Measurements from ENCODE around the gene FSD1. TPM values are rescaled to one million over a fixed set of nuclear protein-coding genes. Genes with fewer than 3 reads are reported as not detected.

Gene FSD1
- total RNA-seq, 2 donors from 2014 or later = 6.4 TPM; not detected in 1

GRCh38 chr19:4278010-4278409 is 26.4 kb upstream of the FSD1 start:
- 37% methylated on average over 4 of the region's 4 CpGs for WGBS
- intact Hi-C loops (cut with DNase I) = no loop called here
- Histone ChIP-seq H3K27me3 (replicated peaks; ENCODE audit: insufficient read depth) (peaks cover 14% of the 10 kb centered on the region), H3K4me3 (no peak overlapping the region), H3K27ac (no peak overlapping the region), H3K9me3 (no peaks in the 10 kb centered on the region), H3K4me1 (replicated peaks) (no peaks in the 10 kb centered on the region), H3K36me3 (no peaks in the 10 kb centered on the region)
- DNase-seq (ENCODE audit: low spot score) = no peak
- TF ChIP-seq POLR2A (IDR thresholded peaks at IDR 0.05) = no peak
- TF ChIP-seq, protein P1, sequence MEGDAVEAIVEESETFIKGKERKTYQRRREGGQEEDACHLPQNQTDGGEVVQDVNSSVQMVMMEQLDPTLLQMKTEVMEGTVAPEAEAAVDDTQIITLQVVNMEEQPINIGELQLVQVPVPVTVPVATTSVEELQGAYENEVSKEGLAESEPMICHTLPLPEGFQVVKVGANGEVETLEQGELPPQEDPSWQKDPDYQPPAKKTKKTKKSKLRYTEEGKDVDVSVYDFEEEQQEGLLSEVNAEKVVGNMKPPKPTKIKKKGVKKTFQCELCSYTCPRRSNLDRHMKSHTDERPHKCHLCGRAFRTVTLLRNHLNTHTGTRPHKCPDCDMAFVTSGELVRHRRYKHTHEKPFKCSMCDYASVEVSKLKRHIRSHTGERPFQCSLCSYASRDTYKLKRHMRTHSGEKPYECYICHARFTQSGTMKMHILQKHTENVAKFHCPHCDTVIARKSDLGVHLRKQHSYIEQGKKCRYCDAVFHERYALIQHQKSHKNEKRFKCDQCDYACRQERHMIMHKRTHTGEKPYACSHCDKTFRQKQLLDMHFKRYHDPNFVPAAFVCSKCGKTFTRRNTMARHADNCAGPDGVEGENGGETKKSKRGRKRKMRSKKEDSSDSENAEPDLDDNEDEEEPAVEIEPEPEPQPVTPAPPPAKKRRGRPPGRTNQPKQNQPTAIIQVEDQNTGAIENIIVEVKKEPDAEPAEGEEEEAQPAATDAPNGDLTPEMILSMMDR (IDR thresholded peaks at IDR 0.05) = no peak
- no peak for TF ChIP-seq POLR2AphosphoS5 (IDR thresholded peaks at IDR 0.05)

DNA sequence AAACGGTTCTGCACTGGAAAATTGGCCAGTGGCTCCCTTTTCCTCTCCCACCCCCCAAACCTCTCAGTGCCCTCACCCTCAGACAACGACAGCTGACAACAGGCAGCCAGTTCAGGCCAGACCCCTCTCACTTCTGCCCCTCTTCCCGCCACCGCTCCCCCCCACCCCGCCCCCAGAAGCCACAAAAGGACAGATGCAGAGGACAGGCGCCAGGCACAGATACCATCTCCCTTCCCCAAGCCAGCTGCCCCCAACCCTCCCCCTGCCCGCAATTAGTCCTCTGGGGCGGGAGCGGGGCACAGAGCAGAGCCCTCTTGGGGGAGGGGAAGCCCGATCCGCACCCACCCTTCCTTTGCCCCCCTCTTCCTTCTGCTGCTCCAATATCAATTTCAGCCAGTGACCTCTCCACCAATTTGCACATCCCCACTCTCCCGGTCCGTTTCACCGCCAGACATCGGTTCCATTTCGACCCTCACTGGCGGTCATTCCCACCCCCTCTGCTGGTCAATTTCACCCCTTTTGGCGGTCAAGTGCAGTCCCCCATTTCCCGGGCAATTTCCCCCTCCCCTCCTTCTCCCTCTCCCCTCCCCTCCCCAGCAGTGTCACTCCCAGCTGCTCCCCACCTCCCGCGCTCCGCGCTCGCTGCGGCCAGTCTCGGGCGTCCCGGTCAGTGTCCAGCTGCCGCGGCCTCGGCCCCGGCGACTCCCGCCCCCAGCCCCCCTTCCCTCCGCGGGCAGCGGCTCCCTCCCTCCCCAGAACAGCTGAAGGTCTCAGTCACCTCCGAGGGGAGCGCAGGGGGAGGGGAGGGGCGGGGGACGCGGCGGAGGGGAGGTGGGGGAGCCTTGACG is 25.8 kb upstream of the FSD1 start, which contains the start of gene SHD:
TSS of gene SHD (plus strand) at position 848 of the 848 bp plus-strand sequence. CDS start 798 bp downstream, outside the sequence.
- H3K4me3 ChIP-seq = peak within 1 kb of the TSS; percentile 13 to 30
- TF ChIP-seq, protein P1 (IDR thresholded peaks at IDR 0.05) = no peak
- TF ChIP-seq POLR2AphosphoS5 (IDR thresholded peaks at IDR 0.05) = no peak

GRCh38 chr19:4279267-4279529 is 25.2 kb upstream of the FSD1 start:
- H3K4me3 ChIP-seq = peak overlapping the region; percentile 13 to 30
- peaks cover 14% of the 10 kb centered on the region for H3K27me3 ChIP-seq (replicated peaks; ENCODE audit: insufficient read depth)
- H3K9me3 ChIP-seq = no peaks in the 10 kb centered on the region
- no peak for TF ChIP-seq POLR2A (IDR thresholded peaks at IDR 0.05)
- TF ChIP-seq, protein P1 (IDR thresholded peaks at IDR 0.05) = no peak
- TF ChIP-seq POLR2AphosphoS5 (IDR thresholded peaks at IDR 0.05) = no peak
- H3K4me1 ChIP-seq (replicated peaks) = no peaks in the 10 kb centered on the region
- WGBS = under 1% methylated on average over 30 of the region's 30 CpGs
- H3K36me3 ChIP-seq = no peaks in the 10 kb centered on the region
- intact Hi-C loops (cut with DNase I) = no loop called here
- DNase-seq (ENCODE audit: low spot score) = no peak
- H3K27ac ChIP-seq = no peak overlapping the region

More for the DNA sequence above, 25.8 kb upstream of the FSD1 start, which contains the start of gene SHD:
- peaks cover 14% of the 10 kb centered on the region for H3K27me3 ChIP-seq (replicated peaks; ENCODE audit: insufficient read depth)
- 4% methylated on average over 42 of the region's 44 CpGs for WGBS
- DNase-seq (ENCODE audit: low spot score) = no peak
- H3K27ac ChIP-seq = no peak within 1 kb of the TSS
- H3K36me3 ChIP-seq = no peaks in the 10 kb centered on the region
- no peaks in the 10 kb centered on the region for H3K9me3 ChIP-seq
- intact Hi-C loops (cut with DNase I) = no loop called here
- H3K4me1 ChIP-seq (replicated peaks) = no peaks in the 10 kb centered on the region

GRCh38 chr19:4279530-4280422 is 24.6 kb upstream of the FSD1 start:
- Histone ChIP-seq H3K4me3 (peak overlapping the region; percentile 13 to 30), H3K9me3 (no peaks in the 10 kb centered on the region), H3K36me3 (no peaks in the 10 kb centered on the region), H3K4me1 (replicated peaks) (no peaks in the 10 kb centered on the region), H3K27me3 (replicated peaks; ENCODE audit: insufficient read depth) (peaks cover 14% of the 10 kb centered on the region), H3K27ac (no peak overlapping the region)
- no peak for DNase-seq (ENCODE audit: low spot score)
- WGBS = 3% methylated on average over 55 of the region's 71 CpGs
- intact Hi-C loops (cut with DNase I) = no loop called here
- TF ChIP-seq, protein P1 (IDR thresholded peaks at IDR 0.05) = no peak
- TF ChIP-seq POLR2A (IDR thresholded peaks at IDR 0.05) (no peak), POLR2AphosphoS5 (IDR thresholded peaks at IDR 0.05) (no peak)

Measured in prostate gland (tissue), 2 donors.